Tibial nerve (tissue), 3 donors: ENCODE data around the gene NLRP9.

Experiments
- POLR2A ChIP-seq, 2 donors: fragments of 450-650 bp; IDR thresholded peaks; one replicate each; pipeline ENCODE4 v1.6.1; 2017; ENCODE audit warnings: antibody characterized with exemption in 2 of 2, mild to moderate bottlenecking in 2 of 2, moderate library complexity in 2 of 2
- TF ChIP-seq, protein P1 (sequence below), 5 experiments: fragments of 200-600 bp in 3 of 5; fragments of 450-650 bp in 2 of 5; sonication (generic) in 3 of 5; IDR thresholded peaks; one replicate each; pipeline ENCODE4 v1.5.1; 2016 to 2019; ENCODE audit warnings: antibody characterized with exemption in 5 of 5, mild to moderate bottlenecking in 3 of 5, moderate library complexity in 2 of 5

DNA sequence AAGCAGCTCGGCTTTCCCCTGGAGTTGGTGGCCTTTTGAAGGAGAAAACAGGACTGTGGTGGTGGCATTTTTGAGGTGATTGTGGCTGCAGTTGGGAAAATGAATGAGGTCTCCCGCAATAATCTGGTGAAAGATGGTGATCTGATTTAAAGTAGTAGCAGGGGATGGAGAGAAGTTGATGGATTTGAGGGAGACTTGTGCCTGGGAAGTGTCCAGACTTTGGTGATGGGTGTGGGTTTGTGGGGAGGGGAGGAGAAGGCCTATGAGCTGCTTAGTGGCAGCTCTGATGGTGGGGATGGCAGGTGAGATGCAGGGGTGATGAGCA, 67.2 kb downstream of the NLRP9 start:
- TF ChIP-seq, protein P1, sequence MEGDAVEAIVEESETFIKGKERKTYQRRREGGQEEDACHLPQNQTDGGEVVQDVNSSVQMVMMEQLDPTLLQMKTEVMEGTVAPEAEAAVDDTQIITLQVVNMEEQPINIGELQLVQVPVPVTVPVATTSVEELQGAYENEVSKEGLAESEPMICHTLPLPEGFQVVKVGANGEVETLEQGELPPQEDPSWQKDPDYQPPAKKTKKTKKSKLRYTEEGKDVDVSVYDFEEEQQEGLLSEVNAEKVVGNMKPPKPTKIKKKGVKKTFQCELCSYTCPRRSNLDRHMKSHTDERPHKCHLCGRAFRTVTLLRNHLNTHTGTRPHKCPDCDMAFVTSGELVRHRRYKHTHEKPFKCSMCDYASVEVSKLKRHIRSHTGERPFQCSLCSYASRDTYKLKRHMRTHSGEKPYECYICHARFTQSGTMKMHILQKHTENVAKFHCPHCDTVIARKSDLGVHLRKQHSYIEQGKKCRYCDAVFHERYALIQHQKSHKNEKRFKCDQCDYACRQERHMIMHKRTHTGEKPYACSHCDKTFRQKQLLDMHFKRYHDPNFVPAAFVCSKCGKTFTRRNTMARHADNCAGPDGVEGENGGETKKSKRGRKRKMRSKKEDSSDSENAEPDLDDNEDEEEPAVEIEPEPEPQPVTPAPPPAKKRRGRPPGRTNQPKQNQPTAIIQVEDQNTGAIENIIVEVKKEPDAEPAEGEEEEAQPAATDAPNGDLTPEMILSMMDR (IDR thresholded peaks at IDR 0.05), result no peak
- no peak for TF ChIP-seq POLR2A (IDR thresholded peaks at IDR 0.05)
